Measurements from ENCODE around the gene METTL21A.
"Not testable (repeated sequence)": the region's sequence is repeated elsewhere in the genome, so short reads cannot be mapped to it uniquely, and the experiment has no call there.

Gene METTL21A

DNA sequence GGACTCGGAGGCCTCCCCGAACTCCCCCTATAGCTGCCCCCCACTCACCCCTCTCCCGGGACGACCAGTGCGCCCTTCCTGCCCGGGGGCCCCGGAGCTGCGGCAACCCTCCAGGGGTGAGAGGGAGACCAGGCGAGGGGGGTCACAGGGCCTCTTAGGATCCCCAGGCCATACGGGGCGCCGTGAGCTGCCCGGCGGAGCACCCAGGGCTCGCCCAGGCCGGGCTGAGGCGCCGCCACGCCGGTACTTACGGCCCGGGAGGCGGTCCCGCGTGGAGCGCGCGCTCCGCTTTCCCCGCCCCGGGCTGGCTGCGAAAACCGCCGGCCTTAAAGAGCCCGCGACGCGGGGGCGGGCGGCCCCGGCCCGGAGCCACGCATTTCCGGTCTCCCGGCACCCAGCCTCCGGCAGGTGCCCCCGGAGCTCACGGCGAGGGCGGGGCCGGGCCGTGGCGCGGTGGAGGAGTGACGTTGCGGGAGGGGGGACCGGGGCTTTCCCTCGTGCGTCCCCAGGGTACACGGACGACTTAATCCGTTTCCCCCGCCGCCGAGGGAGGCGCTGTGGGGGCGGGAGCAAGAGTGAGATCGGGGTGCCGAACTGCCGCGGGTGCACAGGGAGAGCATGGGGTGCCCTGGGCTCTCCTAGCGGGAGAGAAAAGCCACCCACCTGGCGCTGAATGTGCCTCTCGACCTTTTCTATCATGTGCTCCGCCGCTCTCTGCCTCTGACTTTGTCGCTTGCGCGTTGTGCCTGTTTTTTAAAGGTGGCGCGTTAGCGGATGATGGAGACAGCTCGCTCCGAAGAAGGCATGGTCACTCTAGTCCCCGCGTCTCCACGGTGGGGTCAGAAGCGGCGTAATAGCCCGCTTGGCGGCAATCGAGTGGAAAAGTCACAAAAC lies at the start of gene METTL21A:
Gene METTL21A (minus strand): TSS at position 381 of the 894 bp plus-strand sequence. CDS start 1,019 bp downstream, outside the sequence.
- DNase-seq (ENCODE audit: low read depth): peak; percentile 81

DNA sequence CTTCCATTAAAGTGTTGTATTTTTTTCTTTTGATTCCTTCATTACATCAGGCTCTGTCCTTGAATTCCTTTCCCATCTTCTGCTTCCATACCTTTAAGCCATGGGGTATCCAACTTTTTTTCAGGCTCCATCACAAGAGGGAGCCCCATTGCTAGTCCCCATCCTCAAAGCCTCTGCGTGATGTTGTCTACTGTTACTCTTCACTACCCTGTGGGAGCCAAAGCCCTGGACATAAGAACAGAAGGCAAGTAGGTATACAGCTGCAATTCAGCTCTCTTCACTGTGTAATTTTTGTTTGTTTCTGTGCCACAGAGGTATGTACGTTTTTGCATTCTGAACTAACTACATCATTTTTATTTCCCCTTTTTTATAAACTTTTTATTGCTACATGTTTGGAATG lies 49.6 kb upstream of the METTL21A start:
- no peak for DNase-seq (ENCODE audit: low read depth)

DNA sequence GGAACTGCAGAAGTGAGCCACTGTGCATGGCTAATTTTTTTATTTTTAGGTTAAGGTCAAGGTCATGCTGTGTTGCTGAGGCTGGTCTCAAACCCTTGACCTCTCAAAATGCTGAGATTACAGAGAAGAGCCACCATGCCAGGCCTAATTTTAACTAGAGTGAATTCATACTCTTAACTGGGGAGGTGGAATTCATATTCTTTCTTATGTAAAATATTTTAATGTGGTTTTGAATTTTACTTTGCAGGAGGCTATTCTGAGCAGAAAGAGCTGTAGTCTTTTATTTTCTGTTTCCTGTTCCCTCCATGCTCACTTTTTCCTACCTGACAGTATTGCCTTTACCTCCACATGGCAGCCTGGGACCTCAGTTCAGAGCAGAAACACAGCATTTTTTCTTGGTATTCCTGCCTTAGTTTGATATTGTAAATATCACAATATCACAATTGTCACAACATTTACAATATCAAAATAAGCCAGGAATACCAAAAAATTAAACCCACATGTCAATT lies 49.1 kb upstream of the METTL21A start:
- DNase-seq (ENCODE audit: low read depth): no peak

DNA sequence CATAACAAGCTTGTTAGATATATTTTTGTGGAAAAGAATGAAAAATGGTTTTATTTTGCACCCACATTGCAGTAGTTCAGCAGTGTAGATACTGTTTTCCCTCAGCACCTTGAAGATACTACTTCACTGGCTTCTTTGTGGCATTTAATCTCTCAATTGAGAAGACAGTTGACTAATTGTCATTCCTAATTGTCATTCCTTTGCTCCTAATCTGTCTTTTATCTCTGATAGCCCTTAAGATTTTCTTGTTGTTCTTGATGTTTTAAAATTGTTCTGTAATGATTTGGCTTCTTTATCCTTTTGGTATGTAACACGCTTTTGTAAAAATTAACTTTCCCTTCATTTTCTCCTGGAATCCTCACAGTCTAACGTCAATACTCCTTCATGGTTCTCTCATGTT lies 48.2 kb upstream of the METTL21A start:
- no peak for DNase-seq (ENCODE audit: low read depth)

DNA sequence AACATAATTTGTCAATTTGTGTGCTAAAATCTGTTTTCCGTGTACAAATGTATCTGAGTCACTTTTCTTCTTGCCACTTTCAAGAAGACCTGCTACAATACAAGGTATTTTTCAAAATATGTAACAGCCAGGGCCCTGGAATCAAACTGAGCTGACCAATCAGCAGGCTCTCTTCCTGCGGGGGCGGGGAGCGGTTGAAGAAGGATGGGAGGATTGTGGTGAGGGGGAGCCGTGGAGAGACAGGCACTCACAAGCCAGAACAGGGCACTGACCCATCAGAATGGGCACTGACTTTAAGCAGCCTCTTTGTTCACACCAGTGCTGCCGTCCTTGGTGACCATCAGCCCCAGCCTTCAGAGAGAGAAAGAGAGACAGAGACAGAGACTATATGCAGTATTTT lies 45.7 kb upstream of the METTL21A start:
- no peak for DNase-seq (ENCODE audit: low read depth)

DNA sequence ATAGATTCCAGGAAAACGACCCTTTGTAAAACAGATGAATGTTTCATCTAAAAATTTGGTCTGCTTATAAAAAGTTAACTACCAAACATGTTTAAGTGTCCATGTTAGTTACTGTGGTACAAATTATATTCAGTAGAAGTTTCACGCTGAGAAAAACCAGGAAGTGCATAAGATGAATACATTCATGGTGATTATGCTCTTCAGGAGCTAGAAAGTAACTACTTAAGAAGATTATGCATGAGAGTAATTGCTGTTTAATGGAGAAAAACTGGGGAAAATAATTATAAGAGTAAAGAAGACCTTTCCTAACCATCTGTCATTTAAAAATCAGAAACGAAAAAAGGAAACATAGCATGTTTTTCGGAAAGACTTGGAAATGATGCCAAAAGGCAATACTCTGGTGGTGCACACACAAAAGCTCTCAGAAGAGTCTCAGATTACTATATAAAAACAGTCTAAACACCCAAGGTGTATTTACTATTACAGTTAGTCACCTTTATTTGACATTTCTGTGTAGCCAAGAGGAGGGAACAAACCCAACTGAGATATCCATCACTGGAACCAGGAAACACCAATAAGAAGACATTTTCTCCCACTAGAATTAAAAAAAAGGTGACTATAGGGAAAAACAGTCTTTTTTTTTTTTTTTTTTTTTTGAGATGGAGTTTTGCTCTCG lies 38.8 kb upstream of the METTL21A start:
- no peak for DNase-seq (ENCODE audit: low read depth)

DNA sequence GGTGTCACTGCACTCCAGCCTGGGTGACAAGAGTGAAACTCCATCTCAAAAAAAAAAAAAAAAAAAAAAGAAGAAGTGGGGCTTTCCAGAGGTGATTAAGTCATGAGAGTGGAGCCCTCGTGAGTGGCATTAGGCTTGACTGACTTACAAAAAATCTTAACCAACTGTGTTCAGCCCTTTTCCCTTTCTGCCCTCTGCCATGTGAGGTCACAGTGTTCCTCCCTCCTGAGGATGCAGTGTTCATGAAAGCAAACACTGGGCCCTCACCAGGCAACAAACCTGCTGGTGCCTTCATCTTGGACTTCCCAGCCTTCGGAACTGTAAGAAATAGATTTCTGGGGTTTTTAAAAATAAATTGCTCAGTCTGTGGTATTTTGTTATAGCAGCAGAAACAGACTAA lies 37.0 kb upstream of the METTL21A start:
- no peak for DNase-seq (ENCODE audit: low read depth)

DNA sequence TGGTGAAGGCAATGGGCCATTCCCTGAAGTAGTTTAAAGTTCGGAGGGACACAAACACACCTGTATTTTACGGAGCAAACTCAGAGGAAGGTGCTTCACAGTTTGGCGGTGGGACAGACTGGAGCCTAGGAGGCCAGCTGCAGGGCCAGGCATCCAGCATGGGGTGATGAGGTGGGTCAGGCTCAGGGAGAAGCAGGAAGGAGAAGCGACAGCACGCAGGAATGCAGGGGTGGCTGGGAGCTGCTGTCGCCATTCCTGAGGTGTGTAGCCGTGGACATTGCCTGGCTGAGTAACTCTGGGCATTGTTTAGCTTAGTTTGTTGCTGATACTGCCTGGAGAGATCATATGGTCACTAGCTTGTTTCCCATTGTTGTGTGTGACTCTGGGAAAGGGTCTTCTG lies 35.8 kb upstream of the METTL21A start:
- DNase-seq (ENCODE audit: low read depth): no peak

DNA sequence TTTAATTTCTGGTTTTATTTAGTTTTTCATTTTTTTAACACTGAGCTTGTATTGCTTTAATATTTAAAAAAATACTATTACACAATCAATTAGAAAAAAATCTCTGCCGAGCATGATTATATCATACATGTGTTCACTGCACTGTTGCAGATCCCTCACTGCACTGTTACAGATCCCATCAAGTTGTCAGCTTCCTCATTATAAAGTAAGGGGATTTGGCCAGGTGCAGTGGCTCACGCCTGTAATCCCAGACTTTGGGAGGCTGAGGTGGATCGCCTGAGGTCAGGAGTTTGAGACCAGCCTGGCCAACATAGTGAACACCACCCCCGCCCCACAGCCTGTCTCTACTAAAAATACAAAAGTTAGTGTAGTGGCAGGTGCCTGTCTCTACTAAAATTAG lies 33.0 kb upstream of the METTL21A start:
- DNase-seq (ENCODE audit: low read depth): no peak

DNA sequence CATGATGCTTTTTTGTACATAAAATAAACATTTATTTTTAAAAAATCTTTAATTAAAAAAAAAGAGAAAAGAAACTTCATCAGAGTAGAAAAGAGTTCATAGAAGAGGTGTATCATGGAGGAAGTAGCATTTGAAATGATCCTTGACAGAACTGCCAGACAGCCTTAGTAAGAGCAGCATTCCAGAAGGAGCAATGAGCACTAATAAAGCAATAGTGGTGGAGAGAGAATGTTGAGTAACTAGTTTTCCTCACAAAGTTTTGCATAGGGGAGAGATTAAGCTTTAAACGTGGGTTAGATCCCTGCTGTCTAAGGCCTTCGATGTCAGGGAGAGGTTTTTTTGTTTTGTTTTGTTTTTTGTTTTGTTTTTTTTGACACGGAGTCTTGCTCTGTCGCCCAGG lies 29.8 kb upstream of the METTL21A start:
- DNase-seq (ENCODE audit: low read depth): no peak

DNA sequence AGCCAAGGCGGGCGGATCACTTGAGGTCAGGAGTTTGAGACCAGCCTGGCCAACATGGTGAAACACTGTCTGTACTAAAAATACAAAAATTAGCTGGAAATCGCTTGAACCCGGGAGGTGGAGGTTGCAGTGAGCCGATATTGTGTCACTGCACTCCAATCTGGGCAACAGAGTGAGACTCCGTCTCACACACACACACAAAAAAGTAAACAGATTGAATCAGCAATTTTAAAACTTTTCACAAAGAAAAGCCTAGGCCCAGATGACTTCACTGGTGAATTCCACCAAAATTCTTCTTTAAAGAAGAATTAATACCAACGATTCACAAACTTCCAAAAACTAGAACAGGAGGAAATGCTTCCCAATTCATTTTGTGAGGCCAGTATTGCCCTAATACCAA lies 21.4 kb upstream of the METTL21A start:
- not testable (repeated sequence) for DNase-seq (ENCODE audit: low read depth)

DNA sequence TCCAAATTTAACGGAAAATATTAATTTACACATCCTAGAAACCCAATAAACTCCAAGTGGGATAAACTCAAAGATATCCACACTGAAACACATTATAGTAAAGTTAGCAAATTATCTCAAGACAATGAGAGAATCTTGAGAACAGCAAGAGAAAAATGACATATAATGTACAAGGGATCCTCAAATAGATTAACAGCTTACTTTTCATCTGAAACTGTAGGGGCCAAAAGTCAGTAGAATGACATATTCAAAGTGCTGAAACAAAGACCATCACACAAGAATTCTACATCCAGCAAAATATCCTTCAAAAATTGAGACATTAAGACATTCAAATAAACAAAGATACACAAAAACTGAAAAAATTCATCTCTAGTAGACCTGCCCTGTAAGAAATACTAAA lies 18.7 kb upstream of the METTL21A start:
- DNase-seq (ENCODE audit: low read depth): no peak

DNA sequence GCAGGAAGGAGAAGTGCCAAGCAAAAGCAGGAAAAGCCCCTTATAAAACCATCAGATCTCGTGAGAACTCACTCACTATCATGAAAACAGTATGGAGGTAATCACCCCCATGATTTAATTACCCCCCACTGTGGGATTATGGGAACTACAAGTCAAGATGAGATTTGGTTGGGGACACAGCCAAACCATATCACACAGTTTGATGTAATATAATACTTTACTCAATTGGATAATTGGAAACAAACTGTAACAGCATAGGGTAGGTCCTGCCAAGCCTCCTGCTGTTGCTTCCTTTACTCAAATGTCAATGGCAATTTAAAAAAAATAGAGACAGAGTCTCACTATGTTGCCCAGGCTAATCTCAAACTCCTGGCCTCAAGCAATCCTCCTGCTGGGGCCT lies 15.5 kb upstream of the METTL21A start:
- DNase-seq (ENCODE audit: low read depth): no peak

DNA sequence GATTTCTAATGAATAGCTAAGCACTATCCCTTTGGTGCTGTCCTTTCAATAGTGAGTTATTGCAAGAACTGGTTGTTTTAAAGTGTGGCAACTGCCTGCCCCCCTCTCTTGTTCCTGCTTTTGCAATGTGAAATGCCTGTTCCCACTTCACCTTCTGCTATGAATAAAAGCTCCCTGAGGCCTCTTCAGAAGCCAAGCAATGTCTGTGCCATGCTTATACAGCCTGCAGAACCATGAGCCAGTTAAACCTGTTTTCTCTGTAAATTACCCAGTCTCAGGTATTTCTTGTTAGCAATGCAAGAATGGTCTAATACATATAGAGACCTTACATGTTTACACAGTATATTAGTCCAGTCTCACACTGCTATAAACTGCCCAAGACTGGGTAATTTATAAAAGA lies 15.0 kb upstream of the METTL21A start:
- no peak for DNase-seq (ENCODE audit: low read depth)

DNA sequence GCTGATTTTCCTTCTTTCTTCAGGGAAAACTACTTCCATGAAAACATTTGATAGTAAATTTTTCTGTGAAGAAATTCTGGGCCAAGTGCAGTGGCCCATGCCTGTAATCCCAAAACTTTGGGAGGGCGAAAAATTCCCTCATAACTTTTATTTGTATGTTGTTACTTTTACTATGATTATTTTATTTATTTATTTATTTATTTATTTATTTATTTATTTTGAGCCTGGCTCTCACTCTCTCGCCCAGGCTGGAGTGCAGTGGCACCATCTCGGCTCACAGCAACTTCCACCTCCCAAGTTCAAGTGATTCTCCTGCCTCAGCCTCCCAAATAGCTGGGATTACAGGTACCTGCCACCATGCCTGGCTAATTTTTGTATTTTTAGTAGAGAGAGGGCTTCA lies 14.1 kb upstream of the METTL21A start:
- not testable (repeated sequence) for DNase-seq (ENCODE audit: low read depth)

DNA sequence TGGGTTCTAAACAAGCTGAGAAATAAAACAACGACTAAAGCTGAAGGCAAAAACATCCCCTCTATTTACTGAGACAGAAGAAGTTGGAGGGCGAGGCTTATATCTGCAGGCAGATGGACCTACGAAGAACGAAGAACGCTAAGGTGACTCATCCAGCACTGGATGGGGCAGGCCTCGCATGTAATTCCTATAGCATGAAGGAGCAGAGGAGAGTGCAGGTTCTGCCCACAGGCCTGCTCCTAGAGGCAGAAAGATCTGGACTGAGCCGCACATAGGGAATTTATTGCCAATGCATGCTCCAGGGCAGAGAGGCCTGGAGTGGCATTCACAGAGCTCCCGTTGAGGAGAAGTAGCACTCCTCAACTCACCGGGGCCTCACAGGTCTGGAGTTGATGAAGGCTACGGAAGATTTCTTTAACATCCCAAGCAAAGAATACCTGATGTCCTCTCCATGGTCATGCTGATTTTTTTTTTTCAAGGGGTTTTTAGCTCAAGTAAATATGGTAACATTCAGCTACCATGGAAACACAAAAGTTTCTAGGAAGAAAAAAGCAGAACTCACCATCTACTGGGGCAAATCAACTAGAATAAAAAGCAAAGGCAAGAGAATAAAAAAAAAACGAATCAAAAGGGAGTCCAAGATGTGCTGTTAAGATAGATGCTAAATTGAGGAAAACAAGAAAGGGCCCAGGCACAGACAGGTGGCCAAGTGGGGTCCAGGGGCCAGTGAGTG lies 10.4 kb upstream of the METTL21A start:
- DNase-seq (ENCODE audit: low read depth): no peak

DNA sequence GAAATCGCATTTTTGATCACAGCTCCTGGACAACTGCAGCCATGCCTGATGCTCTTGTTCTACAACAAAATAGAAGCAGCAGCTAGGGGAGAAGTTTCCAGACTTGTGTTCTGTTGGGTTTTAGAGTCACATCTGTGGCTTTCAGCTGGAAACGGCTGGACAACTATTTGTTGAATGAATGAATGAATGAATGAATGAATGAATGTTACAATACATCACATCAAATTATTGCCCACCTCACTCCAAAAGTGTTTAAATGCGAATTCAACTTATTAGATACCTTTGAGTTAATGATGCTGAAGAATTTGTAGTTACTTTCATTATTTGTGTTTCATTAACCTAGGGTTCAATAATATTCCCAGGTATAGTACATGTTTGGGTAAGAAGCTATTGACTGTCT lies 8.5 kb upstream of the METTL21A start:
- no peak for DNase-seq (ENCODE audit: low read depth)

DNA sequence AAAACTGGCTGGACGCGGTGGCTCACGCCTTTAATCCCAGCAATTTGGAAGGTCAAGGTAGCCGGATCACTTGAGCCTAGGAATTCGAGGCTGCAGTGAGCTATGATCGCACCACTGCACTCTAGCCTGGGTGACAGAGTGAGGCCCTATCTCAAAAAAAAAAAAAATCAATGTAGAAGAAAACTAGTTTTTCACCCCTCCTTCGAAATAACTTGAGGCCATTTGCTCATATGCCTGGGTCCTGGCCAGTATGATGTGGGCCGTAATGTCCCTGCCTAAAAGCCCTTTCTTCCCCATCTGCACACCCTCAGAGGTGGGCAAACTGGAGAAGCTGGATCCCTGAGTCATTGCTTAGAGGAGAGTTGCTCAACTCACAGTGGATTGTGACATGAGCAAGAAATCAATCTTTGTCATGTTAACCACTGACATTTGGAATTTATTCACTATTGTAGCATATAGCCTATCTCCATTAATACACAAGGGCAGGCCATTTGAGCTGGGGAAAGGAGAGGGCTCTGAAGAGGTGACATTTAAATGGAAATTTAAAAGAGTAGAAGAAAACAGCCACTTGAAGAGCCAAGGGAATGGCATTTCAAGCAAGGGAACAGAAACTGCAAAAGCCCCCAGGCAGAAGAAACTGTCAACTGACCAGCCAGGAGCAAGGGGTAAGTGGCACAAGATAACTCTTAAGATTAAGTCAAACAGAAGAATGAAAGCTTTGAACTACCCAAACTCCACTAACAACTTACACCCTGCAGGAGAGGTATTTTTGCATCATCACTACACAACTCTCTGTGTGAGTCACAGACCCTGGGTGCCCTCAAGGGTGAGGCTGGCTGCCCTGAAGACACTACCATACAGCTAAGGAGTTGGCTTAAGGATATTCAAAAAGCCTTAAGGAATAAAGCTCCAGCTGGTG lies 7.6 kb upstream of the METTL21A start:
- no peak for DNase-seq (ENCODE audit: low read depth)

DNA sequence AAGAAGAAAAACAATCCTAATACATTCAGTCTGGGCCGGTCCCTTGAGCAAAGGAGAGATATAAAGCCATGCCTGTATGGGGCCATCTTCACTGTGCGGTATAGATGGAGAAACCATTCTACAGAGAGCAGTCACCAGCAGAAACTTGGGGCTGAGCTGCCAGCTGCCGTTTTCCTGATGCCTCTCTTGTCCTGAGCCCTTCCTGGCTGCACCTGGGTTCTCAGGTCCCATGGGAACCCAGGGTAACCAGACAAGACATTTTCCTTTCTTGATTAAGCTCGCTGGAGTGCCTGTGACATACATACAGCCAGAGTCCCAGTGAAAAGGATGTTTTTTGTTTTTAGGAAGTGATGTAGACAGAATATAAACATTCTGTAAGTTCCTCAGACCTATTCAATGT lies 5.3 kb upstream of the METTL21A start:
- no peak for DNase-seq (ENCODE audit: low read depth)

DNA sequence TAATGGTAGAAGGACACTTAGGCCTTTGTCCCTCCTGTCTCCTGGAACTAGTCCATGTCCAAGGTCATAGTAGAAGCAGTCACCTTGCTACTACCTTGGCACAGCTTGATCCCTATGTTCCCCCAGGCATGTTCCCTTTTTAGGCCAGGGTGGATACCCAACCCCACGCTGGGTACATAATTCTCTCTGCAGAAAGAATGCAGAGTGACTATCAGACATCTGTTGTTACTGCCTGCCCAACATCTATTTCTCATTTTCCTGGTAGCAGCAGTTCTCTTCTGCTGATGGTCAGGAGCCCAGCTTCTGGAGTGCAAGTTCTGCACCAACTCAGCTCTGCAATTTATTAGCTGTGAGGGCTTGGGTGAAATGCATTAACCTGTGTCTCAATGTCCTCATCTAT lies 4.4 kb upstream of the METTL21A start:
- DNase-seq (ENCODE audit: low read depth): no peak

DNA sequence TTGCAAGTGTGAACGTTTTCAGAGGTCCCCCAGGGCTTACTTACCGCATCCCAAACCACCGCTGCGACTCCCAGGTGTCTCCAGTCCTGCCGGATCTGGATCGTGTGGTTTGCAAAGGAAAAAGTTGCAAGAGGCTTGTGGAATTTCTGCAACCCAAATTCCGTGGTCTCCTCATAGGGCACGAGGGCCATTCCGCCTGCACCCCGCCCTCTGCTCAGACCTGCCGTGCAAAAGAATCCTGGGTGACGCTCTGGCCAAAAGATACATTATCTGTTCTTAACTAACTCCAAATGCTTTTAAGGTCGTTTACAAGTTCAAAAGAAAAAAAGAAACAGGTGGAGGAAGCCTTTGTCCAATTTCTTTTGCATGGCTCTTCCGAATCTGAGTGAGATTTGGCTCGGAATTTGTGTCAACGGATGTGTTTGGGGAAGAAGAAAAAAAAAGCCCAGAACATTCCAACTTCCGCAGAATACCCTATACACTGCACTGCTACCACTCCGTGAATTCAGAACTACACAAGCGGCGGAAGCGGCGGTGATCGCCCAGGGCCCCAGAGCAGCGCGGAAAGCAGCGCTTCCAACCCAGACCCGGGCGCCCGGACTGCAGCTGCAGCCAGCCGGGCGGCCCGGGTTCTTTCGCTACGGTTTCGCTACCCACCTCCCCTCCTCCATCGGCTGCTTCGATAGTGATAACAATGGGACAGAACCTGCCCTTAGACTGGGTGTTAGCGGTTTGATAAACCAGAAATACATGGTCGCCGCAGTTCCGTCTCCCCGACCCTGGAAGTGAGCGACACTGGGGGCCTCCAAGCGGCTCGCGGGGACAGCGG lies 795 bp downstream of the METTL21A start:
- no peak for DNase-seq (ENCODE audit: low read depth)
